CD4-positive, alpha-beta T cell treated with Interleukin-15 for 4 hours (primary cell): ENCODE data around the gene NEDD9.

Source experiments
- DNase-seq: peaks from one replicate; pipeline ENCODE4 v3.0.0-alpha.2; 2020; ENCODE audit warnings: low spot score

NEDD9 gene

GRCh38 chr6:11201015-11201414 lies 31.5 kb downstream of the NEDD9 start:
- DNase-seq = no peak

- DNase-seq = no peak
Observed at GRCh38 chr6:11200356-11200755, 32.1 kb downstream of the NEDD9 start.

GRCh38 chr6:11198663-11199603 lies 33.5 kb downstream of the NEDD9 start:
- peak; percentile 41 for DNase-seq

- no peak for DNase-seq
Observed at GRCh38 chr6:11197850-11198249, 34.6 kb downstream of the NEDD9 start.

- DNase-seq = no peak
Observed at GRCh38 chr6:11197175-11197536, 35.3 kb downstream of the NEDD9 start.

GRCh38 chr6:11196511-11197174 lies 35.8 kb downstream of the NEDD9 start:
- DNase-seq = no peak

- DNase-seq = no peak
Observed at GRCh38 chr6:11194356-11195218, 37.9 kb downstream of the NEDD9 start.

- DNase-seq = no peak
Observed at GRCh38 chr6:11193434-11193833, 39.0 kb downstream of the NEDD9 start.

GRCh38 chr6:11192167-11192566 lies 40.3 kb downstream of the NEDD9 start:
- no peak for DNase-seq

GRCh38 chr6:11190625-11191245 lies 41.7 kb downstream of the NEDD9 start:
- DNase-seq = no peak

GRCh38 chr6:11189865-11190624 lies 42.4 kb downstream of the NEDD9 start:
- no peak for DNase-seq

- DNase-seq = no peak
Observed at GRCh38 chr6:11188161-11188915, 44.1 kb downstream of the NEDD9 start.

GRCh38 chr6:11187301-11187700 lies 45.2 kb downstream of the NEDD9 start:
- DNase-seq = no peak

GRCh38 chr6:11185204-11185842 lies 47.1 kb downstream of the NEDD9 start:
- no peak for DNase-seq

- no peak for DNase-seq
Observed at GRCh38 chr6:11183761-11184362, 48.6 kb downstream of the NEDD9 start.

GRCh38 chr6:11181478-11182136 lies 50.9 kb downstream of the NEDD9 start:
- DNase-seq = no peak

GRCh38 chr6:11179419-11180202 lies 52.9 kb downstream of the NEDD9 start:
- no peak for DNase-seq

- DNase-seq = no peak
Observed at GRCh38 chr6:11179088-11179418, 53.4 kb downstream of the NEDD9 start.
